PC-9 (cell line): ENCODE results near the gene TSPAN8.

Experiments used
- CTCF ChIP-seq: fragments of 200-600 bp; sonication (generic); conservative IDR thresholded peaks from 2 replicates; pipeline ENCODE4 v1.6.1; 2017; ENCODE audit warnings: mixed run types, antibody characterized with exemption, mild to moderate bottlenecking, moderate library complexity
- EZH2 ChIP-seq: fragments of 200-600 bp; sonication (generic); IDR thresholded peaks from 2 replicates; pipeline ENCODE4 v1.8.0; 2017; ENCODE audit warnings: antibody characterized with exemption, low read depth

GRCh38 chr12:71170456-71170855 is 12.7 kb upstream of the TSPAN8 start:
- no peak for TF ChIP-seq CTCF
- TF ChIP-seq EZH2: no peak
